ENCODE measurements around the gene PFKFB4. TPM values are rescaled to one million over a fixed set of nuclear protein-coding genes. Genes with fewer than 3 reads are reported as not detected.

Gene PFKFB4
- total RNA-seq, 4 donors from 2014 or later, result 1.8 to 2.9 (median 1.9) TPM

DNA sequence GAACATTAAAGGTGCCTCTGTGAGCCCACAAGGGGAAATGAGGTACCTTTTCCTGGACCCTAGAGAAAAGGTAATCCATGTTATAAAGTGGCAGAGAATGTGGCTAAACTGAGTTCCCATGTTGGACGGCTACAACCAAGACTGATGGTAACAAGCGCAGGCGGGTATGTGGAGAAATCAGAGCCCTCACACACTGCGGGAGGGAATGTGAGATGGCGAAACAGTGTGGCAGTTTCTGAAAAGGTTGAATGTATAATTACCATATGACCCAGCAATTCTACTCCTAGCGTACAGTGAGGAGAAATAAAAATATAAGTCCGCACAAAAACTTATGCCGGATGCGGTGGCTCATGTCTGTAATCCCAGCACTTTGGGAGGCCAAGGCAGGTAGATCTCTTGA is 28.6 kb downstream of the PFKFB4 start:
- no peaks in the 10 kb centered on the region for H3K4me1 ChIP-seq
- peaks cover 0 to 40% (median 2%) of the 10 kb centered on the region in 4 donors for H3K36me3 ChIP-seq
- H3K27ac ChIP-seq (replicated peaks in 1 of 4), result no peak overlapping the region
- TF ChIP-seq POLR2AphosphoS5 (IDR thresholded peaks at IDR 0.05) (no peak), EP300 (IDR thresholded peaks at IDR 0.05) (no peak), POLR2A (IDR thresholded peaks at IDR 0.05; ENCODE audit: low read depth) (no peak)
- TF ChIP-seq, protein P1, sequence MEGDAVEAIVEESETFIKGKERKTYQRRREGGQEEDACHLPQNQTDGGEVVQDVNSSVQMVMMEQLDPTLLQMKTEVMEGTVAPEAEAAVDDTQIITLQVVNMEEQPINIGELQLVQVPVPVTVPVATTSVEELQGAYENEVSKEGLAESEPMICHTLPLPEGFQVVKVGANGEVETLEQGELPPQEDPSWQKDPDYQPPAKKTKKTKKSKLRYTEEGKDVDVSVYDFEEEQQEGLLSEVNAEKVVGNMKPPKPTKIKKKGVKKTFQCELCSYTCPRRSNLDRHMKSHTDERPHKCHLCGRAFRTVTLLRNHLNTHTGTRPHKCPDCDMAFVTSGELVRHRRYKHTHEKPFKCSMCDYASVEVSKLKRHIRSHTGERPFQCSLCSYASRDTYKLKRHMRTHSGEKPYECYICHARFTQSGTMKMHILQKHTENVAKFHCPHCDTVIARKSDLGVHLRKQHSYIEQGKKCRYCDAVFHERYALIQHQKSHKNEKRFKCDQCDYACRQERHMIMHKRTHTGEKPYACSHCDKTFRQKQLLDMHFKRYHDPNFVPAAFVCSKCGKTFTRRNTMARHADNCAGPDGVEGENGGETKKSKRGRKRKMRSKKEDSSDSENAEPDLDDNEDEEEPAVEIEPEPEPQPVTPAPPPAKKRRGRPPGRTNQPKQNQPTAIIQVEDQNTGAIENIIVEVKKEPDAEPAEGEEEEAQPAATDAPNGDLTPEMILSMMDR (IDR thresholded peaks at IDR 0.05), result no peak
- H3K9me3 ChIP-seq, result no peaks in the 10 kb centered on the region
- intact Hi-C loops (cut with DNase I), result no loop called here
- DNase-seq (ENCODE audit: extremely low spot score), result no peak
- H3K27me3 ChIP-seq, result no peaks in the 10 kb centered on the region
- no peak overlapping the region for H3K4me3 ChIP-seq
- 89% methylated on average over 9 of the region's 9 CpGs for WGBS

DNA sequence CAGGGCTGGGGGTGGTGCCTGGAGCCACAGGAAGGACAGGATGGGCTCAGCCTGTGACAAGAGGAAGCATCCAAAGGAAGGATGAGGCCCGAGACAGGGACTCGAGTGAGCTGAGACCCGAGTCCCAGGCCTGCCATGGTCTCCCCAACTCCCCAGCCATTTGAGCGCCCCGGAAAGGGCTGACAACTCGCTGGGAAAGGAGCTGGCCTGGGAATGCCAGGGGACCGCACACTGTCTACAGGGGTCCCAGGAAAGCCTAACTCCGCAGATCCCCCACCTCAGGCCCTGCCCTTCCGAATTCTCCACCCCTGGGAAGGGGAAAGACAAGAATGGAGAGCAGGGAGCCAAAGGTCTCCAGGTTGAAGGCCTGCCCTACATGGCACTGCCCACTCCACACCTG is 31.6 kb downstream of the PFKFB4 start:
- 90% methylated on average over 5 of the region's 9 CpGs for WGBS
- intact Hi-C loops (cut with DNase I), result no loop called here

DNA sequence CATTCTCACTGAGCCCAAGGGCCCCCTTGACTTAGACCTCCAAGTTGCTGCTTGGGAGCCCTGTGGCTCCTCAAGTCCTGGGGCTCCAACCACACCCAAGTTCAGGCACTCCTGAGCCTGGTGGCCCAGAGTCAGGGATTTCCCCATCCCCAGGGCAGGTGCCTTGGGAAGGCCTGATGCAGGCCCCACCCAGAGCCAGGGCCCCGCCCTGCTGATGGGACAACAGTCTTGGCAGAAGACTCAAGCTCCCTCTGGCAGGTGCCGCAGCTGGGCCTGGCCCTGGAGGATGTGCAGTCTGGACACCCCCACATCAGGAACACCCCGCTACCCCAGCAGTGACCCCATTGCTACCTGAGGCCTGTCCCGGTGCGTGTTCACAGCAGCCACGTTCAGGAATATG is 35.0 kb downstream of the PFKFB4 start:
- no peaks in the 10 kb centered on the region for H3K4me1 ChIP-seq
- no peak for DNase-seq (ENCODE audit: extremely low spot score)
- no peak overlapping the region for H3K4me3 ChIP-seq
- peaks cover 0 to 36% (median 8%) of the 10 kb centered on the region in 4 donors for H3K36me3 ChIP-seq
- WGBS, result 96% methylated on average over 5 of the region's 6 CpGs
- H3K27ac ChIP-seq (replicated peaks in 1 of 4), result no peak overlapping the region
- TF ChIP-seq, protein P1 (IDR thresholded peaks at IDR 0.05), result no peak
- TF ChIP-seq POLR2A (IDR thresholded peaks at IDR 0.05; ENCODE audit: low read depth), result no peak
- TF ChIP-seq EP300 (IDR thresholded peaks at IDR 0.05), result no peak
- TF ChIP-seq POLR2AphosphoS5 (IDR thresholded peaks at IDR 0.05), result no peak
- intact Hi-C loops (cut with DNase I), result no loop called here
- H3K27me3 ChIP-seq, result no peaks in the 10 kb centered on the region
- H3K9me3 ChIP-seq, result no peaks in the 10 kb centered on the region

More for the DNA sequence above, 31.6 kb downstream of the PFKFB4 start:
- TF ChIP-seq POLR2AphosphoS5 (IDR thresholded peaks at IDR 0.05) (no peak), EP300 (IDR thresholded peaks at IDR 0.05) (no peak)
- Histone ChIP-seq H3K9me3 (no peaks in the 10 kb centered on the region), H3K4me1 (no peaks in the 10 kb centered on the region), H3K4me3 (no peak overlapping the region), H3K27ac (replicated peaks in 1 of 4) (no peak overlapping the region), H3K27me3 (no peaks in the 10 kb centered on the region), H3K36me3 (peaks cover 0 to 30% (median 5%) of the 10 kb centered on the region in 4 donors)
- DNase-seq (ENCODE audit: extremely low spot score), result no peak

DNA sequence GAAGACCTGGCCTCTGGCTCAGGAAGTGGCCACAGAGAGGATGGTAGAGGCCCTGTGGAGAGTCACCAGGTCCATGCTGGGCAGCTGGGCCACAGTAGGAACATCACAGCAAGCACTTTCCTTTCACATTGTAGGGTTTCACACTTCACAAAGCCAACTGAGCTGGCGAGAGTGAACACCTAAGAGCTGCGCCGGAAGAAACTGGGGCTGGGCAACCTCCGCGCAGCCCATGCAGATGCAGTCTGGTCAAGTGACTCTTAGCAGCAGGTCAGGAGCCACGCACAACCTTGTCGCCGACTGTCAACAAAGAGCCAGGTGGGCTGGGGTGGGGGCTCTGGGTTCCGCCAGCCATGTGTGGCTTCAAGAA is 37.3 kb downstream of the PFKFB4 start:
- Histone ChIP-seq H3K27me3 (no peaks in the 10 kb centered on the region), H3K36me3 (peaks cover 0 to 28% (median 5%) of the 10 kb centered on the region in 4 donors), H3K4me1 (no peaks in the 10 kb centered on the region), H3K27ac (replicated peaks in 1 of 4) (no peak overlapping the region), H3K9me3 (no peaks in the 10 kb centered on the region), H3K4me3 (no peak overlapping the region)
- intact Hi-C loops (cut with DNase I), result no loop called here
- WGBS, result 100% methylated on average over 3 of the region's 9 CpGs
- TF ChIP-seq POLR2A (IDR thresholded peaks at IDR 0.05; ENCODE audit: low read depth) (no peak), EP300 (IDR thresholded peaks at IDR 0.05) (no peak), POLR2AphosphoS5 (IDR thresholded peaks at IDR 0.05) (no peak)
- TF ChIP-seq, protein P1 (IDR thresholded peaks at IDR 0.05), result no peak
- DNase-seq (ENCODE audit: extremely low spot score), result no peak

DNA sequence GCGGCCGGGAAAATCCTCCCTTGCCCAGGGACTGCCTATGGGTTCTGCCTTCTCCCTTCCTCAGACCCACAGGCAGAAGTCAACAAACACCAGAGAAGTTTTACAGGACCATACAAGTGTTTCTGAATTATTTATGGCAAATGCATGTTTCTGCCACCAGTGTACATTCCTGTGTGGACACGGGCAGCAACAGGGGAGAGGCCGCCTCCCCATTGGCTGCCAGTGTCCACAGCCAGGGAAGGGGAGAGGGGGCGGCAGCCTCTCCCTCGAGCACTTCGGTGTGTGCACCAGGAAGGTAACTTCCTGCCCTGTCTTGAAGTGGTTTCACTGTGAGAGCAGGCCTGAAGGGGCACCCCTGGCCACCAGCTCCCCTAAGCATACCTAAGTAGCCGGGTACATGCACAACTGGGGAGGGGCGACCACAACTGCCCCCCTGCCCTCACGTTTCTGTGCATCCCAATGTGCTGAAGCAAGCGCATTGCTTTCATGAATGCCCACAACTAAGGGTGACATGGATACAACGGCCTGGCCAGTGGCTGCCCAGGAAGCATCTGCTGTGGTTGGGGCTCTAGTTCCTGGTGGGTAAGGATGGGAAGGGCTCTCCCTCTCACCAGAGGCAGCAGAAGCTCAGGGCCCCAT is 37.8 kb downstream of the PFKFB4 start:
- no peak overlapping the region for H3K4me3 ChIP-seq
- WGBS, result 62% methylated on average over 10 of the region's 12 CpGs
- TF ChIP-seq, protein P1 (IDR thresholded peaks at IDR 0.05), result no peak
- TF ChIP-seq POLR2AphosphoS5 (IDR thresholded peaks at IDR 0.05), result no peak
- TF ChIP-seq POLR2A (IDR thresholded peaks at IDR 0.05; ENCODE audit: low read depth), result no peak
- TF ChIP-seq EP300 (IDR thresholded peaks at IDR 0.05), result no peak
- intact Hi-C loops (cut with DNase I), result no loop called here
- DNase-seq (ENCODE audit: extremely low spot score), result no peak
- H3K9me3 ChIP-seq, result no peaks in the 10 kb centered on the region
- H3K4me1 ChIP-seq, result no peaks in the 10 kb centered on the region
- H3K27me3 ChIP-seq, result no peaks in the 10 kb centered on the region
- H3K27ac ChIP-seq (replicated peaks in 1 of 4), result no peak overlapping the region
- H3K36me3 ChIP-seq, result peaks cover 0 to 25% (median 5%) of the 10 kb centered on the region in 4 donors
